Measurements from ENCODE around the gene PIP4K2A.

DNA sequence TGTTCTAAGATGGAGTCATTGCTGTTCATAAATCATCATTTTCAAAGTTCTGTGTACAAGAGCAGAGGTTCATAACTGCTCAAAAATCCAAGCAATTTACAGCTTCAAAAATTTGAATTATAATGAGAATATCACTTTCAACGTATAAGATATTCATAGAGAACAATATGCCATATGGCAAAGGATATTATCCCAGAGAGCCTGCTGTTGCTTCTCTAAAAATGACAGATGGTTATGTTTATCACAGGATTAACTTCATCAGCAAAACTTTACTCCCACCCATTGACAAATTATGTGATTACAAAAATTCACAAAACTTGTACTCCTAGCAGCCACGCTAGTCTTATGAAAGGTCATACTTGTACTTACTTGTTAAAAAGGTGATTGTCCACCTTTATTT is 105.1 kb downstream of the PIP4K2A start:
- TF ChIP-seq, protein P1, sequence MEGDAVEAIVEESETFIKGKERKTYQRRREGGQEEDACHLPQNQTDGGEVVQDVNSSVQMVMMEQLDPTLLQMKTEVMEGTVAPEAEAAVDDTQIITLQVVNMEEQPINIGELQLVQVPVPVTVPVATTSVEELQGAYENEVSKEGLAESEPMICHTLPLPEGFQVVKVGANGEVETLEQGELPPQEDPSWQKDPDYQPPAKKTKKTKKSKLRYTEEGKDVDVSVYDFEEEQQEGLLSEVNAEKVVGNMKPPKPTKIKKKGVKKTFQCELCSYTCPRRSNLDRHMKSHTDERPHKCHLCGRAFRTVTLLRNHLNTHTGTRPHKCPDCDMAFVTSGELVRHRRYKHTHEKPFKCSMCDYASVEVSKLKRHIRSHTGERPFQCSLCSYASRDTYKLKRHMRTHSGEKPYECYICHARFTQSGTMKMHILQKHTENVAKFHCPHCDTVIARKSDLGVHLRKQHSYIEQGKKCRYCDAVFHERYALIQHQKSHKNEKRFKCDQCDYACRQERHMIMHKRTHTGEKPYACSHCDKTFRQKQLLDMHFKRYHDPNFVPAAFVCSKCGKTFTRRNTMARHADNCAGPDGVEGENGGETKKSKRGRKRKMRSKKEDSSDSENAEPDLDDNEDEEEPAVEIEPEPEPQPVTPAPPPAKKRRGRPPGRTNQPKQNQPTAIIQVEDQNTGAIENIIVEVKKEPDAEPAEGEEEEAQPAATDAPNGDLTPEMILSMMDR (IDR thresholded peaks at IDR 0.05): no peak
- no peak for TF ChIP-seq POLR2A (IDR thresholded peaks at IDR 0.05)
